Kasumi-1 (cell line): ENCODE results near the gene SMPD2.
"Not testable (repeated sequence)": the region's sequence is repeated elsewhere in the genome, so short reads cannot be mapped to it uniquely, and the experiment has no call there.

ENCODE experiments used
- DNase-seq, 2 experiments: peaks; one replicate each; lab custom pipeline; 2025; lab: John Stamatoyannopoulos, UW

SMPD2 gene

DNA sequence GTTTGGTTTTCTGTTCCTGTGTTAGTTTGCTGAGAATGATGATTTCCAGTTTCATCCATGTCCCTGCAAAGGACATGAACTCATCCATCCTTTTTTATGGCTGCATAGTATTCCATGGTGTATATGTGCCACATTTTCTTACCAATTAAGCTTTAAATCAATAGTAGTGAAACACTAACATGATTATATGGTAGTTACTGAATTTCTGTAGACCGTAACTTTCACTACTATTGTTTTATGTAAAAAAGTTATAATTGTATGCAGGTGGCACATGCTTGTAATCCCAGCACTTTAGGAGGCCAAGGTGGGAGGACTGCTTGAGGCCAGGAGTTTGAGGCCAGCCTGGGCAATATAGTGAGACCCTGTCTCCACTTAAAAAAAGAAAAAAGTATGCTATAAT, 20.7 kb downstream of the SMPD2 start:
- not testable (repeated sequence) for DNase-seq

DNA sequence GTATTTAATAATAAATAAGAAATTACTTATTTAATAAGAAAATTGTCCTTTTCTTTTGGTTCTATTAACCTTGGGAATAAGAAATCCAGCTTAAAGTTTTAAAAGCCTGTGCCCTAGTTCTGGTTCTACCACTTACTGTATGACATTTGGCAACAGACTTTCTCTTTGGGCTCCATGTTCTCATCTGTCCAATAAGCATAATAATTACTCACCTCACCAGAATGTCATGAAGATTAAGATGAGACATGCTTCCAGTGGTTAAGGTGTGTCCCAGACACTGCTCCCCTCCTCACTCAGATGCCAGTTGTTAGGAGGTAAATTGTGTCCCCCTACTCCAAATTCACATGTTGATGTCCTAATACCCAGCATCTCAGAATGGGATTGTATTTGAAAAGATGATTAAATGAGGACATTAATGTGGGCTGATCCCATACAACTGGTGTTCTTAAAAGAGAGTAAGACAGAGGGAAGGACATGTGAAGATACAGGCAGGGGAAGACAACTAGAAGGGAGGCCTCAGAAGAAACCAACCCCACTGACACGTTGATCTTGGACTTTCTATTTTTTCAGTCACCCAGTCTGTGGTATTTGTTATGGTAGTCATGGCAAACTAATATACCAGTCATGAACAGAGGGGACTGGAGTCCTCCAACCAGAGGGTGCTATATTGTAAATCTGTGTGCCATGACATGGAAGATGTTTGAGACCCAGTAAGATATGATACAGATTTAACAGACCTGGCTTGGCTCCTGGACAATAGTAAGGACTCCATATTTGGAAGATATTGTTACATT, 21.4 kb downstream of the SMPD2 start:
- no peak for DNase-seq

DNA sequence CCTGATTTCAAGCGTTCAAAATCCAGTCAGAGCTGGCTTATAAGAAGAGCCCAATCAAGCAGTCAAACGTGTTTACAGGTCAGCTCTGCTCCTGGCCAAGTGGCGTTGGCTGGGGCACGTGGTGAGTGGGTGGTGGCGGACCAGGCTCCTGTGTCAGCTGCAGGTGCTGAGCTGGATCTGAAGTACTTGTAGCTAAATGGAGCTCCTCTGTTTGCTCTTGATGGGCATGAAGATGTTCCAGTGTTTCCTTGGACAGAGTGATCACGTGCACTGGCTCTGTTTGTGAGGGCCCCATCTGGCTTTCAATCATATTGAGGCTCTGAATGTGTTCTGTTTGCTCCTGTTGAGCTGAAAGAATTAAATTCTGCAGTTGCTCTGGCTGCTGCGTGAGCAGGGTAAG, 25.2 kb downstream of the SMPD2 start:
- no peak for DNase-seq

DNA sequence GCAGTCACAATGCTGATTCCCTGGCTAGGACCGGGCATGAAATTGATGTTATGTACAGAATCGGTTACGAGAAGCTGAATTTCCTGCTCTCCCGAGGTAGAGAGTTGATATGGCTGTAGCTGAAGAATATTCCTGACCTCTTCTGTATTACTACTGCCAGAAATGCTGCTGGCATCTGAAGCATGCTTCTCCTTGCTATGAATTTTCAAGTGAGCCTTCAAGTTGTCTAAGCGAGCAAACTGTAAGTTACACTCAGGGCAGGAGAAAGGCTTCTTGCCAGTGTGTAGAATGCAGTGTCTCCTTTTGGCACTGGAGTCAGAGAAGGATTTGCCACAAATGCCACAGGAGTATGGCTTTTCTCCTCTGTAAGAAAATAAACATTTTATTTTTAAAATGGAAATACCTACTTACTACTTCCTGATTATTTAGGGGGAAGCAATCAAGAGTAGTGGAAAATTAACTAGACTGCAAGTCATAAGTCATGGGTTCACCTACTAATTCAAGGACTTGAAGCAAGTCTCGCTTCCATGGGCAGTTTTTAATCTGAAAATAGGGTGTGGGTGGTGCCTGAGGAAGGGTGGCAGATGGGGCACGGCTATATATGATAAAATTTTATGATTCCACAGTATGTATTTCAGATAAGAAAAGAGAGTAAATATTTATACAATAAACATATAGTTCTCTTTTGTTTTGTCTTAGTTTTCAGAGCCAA, 25.8 kb downstream of the SMPD2 start:
- no peak for DNase-seq

DNA sequence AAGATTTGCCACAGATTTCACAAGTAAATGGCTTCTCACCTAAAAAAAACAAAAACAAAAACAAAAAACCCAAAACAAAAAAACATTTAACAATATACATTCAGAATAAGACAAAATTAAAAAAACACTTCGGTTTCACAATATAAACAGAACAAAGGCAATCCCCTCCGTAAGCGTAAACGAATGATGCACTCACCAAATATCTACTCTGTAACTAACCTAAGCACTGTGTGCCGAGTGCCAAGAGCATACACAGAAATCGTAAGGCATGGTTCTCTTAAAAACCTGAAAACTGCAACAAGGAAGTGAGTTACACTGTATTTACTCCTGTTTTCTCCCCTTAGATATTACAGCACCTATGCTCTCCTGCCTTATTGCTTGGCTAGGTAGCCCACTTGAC, 27.2 kb downstream of the SMPD2 start:
- DNase-seq, result no peak

DNA sequence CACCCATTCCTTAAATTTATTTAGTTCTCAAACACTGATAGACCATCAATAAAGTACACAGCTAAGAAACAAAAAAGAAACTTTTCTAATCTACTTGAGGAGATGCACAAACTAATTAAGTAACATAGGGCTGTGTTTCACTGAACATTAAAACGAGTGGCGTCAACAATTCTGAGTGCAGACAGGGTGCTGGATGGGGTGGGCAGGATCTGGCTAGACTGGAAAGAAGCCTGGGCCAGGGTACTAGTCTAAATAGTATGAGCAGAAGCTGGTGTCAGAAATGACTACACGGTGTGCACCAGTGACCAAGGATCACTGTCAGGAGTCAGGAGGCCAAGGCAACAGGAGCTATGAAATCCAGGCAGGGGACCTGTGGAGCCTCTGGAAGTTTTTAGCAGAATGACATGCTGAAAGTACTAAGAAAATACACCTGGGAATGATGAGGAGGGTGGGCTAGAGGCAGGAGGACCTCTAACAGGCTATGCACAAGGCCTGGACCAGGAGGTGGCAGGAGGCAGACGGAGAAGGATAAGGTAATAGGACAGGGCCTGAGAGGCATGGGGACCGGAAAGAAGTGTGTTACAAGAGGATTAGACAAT, 29.2 kb downstream of the SMPD2 start:
- DNase-seq, result no peak

DNA sequence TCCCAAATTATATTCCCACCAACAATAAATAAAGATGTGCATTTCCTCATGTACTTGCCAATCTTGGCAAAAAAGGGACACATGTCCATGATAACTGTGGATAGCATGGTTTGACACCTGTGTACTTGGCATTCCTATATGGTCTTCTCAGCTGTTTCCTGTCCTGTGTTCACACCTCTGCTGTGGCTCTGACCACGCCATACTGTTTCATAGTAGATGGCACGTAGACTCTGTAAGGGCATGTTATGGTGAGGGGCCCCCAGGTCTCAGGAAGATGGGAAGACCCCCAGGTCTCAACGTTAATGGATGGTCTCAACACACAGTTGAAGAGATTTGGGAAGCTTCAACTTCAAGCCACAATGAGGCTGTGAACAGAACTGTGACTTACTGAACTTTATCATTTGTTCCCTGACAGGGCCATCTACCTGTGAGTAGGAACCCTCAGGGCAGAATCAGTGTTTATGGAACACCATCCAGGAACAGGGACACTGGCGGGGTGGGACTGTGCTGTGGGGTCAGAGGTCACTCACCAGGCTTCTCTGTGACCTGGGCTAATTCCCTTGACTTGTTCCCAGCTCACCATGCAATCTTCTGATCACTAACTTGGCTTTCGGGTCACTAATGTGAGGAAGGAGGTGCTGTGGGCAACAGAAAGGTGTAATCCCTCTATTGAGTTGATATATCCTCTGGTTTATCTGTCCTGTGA, 30.7 kb downstream of the SMPD2 start:
- no peak for DNase-seq

DNA sequence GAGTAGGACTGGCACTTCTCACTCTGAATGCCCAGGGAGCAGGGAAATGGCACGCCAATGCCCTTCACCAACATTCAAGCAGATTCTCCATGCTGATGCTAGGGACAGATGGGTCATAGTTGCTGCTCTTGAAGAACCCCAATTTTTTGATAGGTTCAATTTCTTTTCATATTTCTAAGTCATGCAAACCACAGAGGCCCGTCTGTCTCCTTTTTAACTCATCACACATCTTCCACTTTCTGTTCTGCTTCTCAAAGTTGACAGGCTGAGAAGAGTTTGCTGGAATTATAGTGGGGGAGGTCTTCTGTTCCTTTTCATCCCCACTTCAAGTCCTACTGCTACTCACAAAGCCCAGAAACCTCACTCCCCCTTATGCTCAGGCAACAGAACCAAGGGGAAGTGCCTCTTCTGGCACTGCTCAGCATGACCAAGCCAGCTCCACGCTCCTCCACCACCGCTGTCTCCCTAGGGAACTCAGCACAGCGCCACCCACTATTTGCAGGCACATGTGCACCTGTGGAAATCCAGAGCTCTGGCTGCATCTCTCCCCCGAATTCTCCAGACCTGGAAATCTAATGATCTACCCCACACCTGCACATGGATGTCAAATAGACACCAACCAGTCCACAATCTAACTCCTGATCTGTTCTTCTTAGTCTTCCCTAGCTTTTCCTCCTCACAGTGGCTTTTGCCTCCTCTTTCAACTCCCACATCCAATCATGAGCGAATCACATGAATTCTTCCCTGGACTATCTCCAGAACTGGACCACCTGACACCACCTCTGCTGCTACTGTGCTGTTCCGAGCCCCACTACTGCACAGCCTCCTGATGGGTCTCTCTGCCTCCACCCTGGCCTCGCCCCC, 31.8 kb downstream of the SMPD2 start:
- DNase-seq, result no peak

DNA sequence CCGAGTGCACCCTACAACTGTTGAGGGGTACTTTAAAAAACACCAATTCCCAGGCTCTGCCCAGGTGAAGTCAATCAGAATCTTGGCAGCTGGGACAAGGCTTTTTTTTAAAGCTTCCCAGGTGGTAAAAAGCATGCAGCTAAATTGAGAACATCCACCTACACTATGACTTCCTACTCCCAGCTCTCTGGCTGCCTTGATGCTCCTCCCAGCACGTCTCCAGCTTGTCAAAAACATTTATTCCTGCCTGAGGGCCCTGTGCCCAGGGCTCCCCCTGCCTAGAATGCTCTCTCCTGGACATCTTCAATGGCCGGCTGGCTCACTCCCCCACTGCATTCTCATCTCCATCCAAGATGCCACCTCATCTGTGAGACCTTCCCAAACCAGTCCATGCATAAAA, 32.6 kb downstream of the SMPD2 start:
- no peak for DNase-seq

DNA sequence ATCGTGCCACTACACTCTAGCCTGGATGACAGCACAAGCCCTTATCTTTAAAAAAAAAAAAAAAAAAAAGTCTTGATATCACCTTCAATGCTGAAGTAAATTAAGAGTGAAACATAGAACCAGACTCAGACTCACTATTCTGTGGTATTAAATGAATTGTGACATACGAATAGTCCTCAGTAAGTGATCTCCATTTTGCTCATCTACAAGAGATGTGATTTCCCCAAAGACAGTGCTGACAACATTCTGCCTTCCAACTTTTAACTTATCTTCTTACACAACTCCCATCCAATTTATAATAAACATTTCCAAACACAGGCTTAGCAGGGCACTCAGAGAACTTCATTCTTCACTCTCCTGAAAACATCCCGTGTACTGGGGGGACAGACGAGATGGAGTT, 34.5 kb downstream of the SMPD2 start:
- no peak for DNase-seq

DNA sequence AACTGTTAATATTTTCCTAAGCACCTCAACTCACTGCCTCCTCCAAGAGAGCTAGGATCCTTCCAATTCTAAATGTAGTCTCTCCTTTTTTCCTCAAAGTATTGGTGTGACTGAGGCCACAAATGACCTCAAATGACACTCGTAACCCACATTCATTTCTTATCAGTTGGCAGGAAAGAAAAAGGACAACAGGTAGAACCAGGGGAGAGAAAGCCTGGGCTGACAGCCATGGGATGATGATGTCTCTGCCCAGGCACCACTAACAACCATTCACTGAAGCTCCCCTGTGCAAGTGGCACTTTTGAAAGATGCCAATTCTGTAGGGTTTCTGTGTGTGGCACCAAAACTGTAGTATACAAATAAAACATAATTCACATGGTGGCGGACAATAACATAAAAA, 35.1 kb downstream of the SMPD2 start:
- no peak for DNase-seq

DNA sequence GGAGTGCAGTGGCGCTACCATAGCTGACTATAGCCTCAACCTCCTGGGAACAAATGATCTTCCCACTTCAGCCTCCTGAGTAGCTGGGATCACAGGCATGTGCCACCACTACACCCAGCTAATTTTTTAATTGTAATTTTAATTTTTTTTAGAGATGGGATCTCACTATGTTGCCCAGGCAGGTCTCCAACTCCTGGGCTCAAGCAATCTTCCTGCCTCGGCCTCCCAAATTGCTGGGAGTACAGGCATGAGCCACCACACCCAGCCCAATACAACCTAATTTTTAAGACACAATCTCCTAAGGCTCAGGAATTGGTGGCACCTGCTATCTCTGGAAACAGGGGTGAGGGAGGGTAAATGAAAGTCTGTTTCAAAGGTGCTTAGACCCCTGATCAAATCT, 36.7 kb downstream of the SMPD2 start:
- DNase-seq, result no peak

DNA sequence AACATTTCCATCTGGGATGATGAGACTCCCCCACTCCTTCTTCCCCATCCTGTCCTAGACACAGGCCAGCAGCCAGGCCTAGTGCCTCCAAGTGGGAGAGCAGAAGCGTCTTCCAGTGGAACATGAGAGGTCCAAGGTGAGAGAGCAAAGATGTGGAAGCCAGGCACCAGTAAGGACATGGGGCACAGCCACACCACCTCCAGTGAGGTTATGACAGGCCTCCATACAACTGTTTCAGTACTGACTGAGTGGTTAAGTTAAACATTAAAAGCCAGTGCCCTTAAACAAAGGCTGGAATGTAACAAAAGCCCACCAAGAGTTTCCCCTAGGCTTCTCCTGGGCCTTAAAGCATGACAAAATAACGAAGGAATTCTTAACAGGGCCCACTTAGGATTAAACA, 37.2 kb downstream of the SMPD2 start:
- no peak for DNase-seq

DNA sequence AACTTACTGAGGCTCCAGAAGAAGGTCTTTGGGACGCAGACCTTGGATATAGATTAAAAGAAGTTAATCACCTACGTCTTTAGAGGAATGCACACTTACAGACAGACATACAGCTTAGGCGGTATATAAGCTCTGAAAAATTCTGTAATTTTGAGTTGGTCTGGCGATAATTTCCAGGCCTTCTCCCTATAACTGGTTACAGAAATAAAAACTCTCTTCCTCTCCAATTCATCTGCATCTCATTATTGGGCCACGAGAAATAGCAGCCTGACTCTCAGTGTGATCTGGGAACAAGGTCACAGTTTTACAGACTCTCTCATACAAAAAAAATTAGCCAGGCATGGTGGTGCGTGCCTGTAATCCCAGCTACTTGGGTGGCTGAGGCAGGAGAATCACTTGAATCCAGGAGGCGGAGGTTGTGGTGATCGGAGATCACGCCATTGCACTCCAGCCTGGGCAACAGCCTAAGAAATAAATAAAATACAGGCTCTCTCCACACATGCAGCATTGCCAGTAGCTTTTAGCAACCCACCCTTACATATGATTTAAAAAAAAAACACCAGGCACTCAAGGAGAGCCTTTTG, 37.8 kb downstream of the SMPD2 start:
- no peak for DNase-seq

DNA sequence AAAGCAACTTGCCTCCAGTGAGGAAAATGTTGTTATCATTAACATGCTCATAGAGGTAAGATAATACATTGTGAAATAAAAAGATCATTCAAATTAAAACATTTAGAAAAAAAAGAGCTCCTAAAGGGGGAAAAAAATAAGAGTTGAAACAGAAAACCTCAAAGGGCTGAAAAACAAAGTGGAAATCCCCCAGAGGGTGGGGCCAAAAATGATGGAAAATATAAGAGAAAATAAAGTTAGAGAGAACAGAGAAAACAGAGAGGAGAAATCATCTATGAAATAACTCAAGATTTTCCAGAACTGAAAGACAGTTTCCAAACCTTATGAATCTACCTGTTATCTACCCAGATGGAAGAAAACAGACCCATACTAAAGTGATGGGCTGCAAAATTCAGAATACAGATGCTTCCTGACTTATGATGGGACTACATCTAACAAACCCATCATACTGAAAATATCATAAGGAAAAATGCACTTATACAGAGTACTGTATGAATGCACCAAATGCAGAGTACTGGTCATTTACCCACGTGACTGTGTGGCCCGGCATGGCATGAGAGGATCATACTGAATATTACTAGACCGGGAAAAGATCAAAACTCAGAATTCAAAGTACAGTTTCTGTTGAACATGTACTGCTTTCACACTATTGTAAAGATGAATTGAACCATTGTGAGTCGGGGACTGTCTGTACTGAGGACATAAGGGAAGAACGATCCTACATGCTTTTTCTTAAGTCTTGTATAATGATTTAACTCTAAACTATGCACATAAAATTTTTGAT, 38.5 kb downstream of the SMPD2 start:
- DNase-seq, result no peak

DNA sequence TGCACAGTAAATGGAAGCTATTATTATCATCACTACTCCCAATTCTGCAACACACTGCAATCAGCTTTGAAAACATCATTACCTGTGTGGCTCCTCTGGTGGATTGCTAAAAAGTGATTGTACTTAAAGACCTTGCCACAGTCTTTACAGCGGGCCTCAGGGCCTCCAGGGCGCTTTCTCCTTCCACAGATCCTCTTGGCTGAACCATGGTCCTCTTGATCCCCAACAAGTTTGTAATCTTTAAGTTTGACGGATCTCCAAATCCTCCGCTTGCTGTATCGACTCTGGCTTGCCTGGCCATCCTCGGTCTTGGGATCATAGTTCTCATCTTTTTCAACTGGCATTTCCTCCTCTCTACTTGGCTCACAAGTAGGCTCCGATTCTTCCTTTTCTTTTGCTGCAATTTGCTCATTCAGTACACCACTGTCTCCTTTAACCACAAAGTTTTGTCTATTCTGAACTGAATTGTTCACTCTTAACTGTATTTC, 40.5 kb downstream of the SMPD2 start:
- no peak for DNase-seq

DNA sequence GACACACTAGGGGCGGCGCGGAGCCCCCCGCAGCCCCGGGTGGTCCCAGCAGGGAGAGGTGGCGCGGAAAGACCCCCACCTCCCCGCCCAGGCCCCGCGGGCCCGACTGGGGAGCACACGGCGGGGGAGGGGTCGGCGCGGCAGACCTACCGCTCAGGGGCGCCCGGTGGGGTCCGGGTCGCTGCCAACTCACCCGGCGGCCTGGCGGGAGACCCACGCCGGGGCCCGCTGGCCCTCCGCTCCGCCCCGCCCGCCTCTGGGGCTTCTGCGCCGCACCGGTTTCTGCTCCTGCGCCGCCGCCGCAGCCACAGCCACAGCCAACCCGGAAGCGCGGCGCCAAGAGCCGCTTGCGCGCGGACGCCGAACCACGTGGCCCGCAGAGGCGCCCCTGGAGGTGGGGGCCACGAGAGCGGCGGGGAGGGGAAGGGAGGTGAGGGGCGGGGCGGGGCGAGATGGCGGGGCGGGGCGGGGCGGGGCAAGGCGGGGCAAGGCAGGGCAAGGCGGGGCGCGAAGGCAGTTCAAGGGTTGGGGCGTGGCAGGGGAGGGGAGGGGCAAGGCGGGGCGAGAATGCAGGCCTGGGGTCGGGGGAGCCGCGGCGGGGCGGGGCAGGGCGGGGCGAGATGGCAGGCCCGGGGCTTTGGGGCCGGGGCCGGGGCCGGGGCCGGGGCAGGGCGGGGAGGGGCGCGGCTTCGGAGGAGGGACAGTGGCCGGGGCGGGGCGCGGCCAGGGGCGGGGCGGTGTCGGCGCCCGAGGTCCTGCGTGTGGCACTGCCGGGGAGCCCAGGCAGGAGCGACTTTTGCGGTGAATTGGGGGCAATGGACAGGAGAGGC, 42.6 kb downstream of the SMPD2 start, which contains the start of gene ZBTB24:
Gene ZBTB24, minus strand, starts transcription at position 315 of the 830 bp plus-strand sequence. CDS start 1,193 bp downstream, outside the sequence.
- DNase-seq, result peak; percentile 73 to 85

DNA sequence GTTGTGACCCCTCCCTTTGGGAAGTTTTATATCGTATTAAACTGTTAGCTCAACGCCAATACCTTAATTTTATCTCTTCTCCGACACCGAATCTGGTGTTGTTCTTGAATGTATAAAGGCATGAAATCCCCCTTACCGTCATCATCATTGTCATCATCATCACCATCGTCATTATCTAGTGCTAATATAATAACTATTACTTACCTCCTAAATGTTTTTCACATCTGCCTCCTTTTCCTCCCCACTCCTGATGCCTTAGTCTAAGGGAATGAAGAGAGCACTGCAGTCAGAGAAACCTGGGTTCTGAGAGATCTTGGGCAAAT, 43.2 kb downstream of the SMPD2 start:
- DNase-seq, result peak; percentile 40 to 46

DNA sequence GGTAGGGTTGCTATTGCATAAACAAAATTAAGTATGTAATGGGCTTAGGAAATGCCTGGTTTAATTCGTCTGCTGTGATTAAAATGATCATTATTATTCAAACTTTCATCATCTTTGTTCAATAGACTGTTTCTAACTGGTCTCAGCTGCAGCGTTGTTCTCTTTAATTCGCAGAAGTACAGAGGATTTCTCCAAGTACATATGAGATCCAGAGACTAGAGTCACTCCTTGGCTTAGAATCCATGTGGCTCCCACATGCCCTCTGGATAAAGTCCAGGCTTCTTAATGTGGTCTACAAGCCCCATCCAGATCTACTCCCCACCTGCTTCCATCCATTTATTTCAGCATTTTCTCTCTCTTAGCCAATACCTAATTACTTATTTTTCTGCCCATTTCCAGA, 43.6 kb downstream of the SMPD2 start:
- no peak for DNase-seq
